Type B pancreatic cell (in vitro differentiated cells): ENCODE measurements around the gene URB1. TPM values are rescaled to one million over a fixed set of nuclear protein-coding genes. Genes with fewer than 3 reads are reported as not detected.
"Not testable (repeated sequence)": the region's sequence is repeated elsewhere in the genome, so short reads cannot be mapped to it uniquely, and the experiment has no call there.

Experiments used
- DNase-seq: peaks from one replicate; pipeline ENCODE4 v3.0.0; 2021; ENCODE audit warnings: mixed read lengths; ENCODE audit not compliant: unreplicated experiment; ENCODE audit errors: extremely low spot score
- H3K27ac Mint-ChIP-seq: 2 replicates; pipeline ENCODE4 v1.8.0; 2021; ENCODE audit warnings: mild to moderate bottlenecking, mixed read lengths
- H3K27me3 Mint-ChIP-seq: 2 replicates; pipeline ENCODE4 v1.8.0; 2021; ENCODE audit warnings: mixed read lengths
- H3K36me3 Mint-ChIP-seq: 2 replicates; pipeline ENCODE4 v1.8.0; 2021; ENCODE audit warnings: mixed read lengths
- H3K4me1 Mint-ChIP-seq: one replicate; pipeline ENCODE4 v1.8.0; 2021; ENCODE audit warnings: mixed read lengths; ENCODE audit not compliant: unreplicated experiment
- H3K4me3 Mint-ChIP-seq: 2 replicates; pipeline ENCODE4 v1.8.0; 2021; ENCODE audit warnings: mild to moderate bottlenecking, mixed read lengths
- H3K9me3 Mint-ChIP-seq: 2 replicates; pipeline ENCODE4 v1.8.0; 2021; ENCODE audit warnings: mixed read lengths
- total RNA-seq: library from RNA; stranded (reverse); gene quantifications from 2 replicates; pipeline ENCODE4 v1.2.1, GENCODE V29; 2021; ENCODE audit warnings: low replicate concordance
- TF ChIP-seq, protein P1 (sequence below): fragments of 200-600 bp; sonication (generic); conservative IDR thresholded peaks from 2 replicates; pipeline ENCODE4 v1.5.0; 2021; ENCODE audit warnings: antibody characterized with exemption, mild to moderate bottlenecking

URB1 gene
- total RNA-seq, 1 donor from 2014 or later = 19.9 TPM

DNA sequence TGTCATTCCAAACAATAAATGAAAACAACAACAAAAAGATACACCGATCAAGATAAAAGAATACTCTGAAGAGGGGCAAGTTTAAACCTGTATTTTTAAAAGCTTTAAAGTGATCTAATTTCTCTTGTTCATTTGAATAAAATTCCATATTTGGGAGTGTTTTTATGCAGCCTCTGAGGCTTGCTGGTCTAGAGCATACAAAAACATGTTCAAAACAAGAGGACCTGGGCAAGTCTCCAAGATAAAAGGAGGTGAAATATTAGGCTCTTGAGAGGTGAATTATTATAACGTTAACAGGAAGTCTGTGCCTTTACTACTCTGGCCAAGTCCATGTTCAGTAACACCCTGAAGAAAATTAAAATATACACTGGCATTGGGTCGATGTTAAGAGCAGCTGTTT is 20.1 kb downstream of the URB1 start:
- TF ChIP-seq, protein P1, sequence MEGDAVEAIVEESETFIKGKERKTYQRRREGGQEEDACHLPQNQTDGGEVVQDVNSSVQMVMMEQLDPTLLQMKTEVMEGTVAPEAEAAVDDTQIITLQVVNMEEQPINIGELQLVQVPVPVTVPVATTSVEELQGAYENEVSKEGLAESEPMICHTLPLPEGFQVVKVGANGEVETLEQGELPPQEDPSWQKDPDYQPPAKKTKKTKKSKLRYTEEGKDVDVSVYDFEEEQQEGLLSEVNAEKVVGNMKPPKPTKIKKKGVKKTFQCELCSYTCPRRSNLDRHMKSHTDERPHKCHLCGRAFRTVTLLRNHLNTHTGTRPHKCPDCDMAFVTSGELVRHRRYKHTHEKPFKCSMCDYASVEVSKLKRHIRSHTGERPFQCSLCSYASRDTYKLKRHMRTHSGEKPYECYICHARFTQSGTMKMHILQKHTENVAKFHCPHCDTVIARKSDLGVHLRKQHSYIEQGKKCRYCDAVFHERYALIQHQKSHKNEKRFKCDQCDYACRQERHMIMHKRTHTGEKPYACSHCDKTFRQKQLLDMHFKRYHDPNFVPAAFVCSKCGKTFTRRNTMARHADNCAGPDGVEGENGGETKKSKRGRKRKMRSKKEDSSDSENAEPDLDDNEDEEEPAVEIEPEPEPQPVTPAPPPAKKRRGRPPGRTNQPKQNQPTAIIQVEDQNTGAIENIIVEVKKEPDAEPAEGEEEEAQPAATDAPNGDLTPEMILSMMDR = no peak
- Mint-ChIP-seq H3K4me3 (no peak overlapping the region), H3K4me1 (peaks cover 23% of the 10 kb centered on the region), H3K27me3 (no peaks in the 10 kb centered on the region), H3K27ac (no peak overlapping the region), H3K36me3 (peaks cover 22% of the 10 kb centered on the region), H3K9me3 (no peaks in the 10 kb centered on the region)
- DNase-seq = no peak

DNA sequence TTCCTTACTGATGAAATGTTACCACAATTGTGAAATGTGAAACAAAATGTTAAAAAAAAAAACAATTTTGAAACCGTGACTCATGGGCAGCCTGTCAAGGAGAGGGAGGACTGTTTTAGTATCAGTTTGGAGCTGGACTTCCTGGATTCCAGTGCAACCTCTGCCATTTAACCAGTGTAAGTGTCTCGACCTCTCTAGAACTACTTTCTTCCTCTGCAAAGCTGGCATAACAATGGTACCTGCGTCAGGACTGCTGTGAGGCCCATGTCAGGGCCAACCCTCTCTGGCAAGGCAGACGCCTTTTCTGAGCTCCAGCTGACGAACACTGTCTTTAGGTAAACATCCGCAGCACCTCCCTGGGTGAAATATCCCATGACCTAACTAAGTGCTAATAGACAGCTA is 20.9 kb downstream of the URB1 start:
- Mint-ChIP-seq H3K27me3 (no peaks in the 10 kb centered on the region), H3K4me1 (peaks cover 23% of the 10 kb centered on the region), H3K27ac (peak overlapping the region; percentile 70), H3K9me3 (no peaks in the 10 kb centered on the region), H3K4me3 (no peak overlapping the region), H3K36me3 (peaks cover 27% of the 10 kb centered on the region)
- DNase-seq = no peak
- TF ChIP-seq, protein P1 = no peak

DNA sequence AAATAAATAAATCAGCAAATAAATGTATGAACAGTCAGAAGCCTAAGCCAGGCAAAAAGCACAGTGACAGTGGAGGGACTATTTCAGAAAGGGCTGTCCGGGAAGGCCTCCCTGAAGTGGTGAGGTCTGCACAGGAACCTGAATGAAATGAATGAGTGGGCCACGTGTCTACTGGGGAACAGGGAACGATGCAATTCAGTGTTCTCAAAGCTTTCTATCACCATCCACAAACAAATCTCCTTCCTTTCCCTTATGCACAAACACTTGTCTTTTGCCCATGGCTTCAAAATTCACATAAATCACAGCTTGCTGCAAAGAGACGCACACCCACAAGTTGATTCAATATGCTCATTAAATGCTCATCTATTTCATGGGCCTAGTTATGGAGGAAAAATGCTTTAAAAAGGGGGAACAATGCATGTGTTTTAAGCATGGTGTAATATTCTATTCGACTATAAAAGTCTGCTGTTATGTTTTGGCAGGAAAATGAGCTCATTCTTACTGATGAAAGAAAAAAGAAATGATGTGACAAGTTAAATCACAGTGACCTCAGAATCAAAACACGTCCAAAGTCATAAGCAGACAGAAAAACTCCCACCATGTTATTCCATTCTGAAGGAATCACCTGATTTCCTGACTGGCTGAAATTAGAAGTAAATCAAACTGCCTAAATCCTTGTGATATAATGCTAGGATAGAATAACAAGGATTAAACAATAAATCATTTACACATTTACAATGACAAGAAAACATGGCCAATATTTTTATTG is 21.6 kb downstream of the URB1 start:
- TF ChIP-seq, protein P1 = no peak
- DNase-seq = no peak
- Mint-ChIP-seq H3K27ac (peak overlapping the region; percentile 21), H3K4me1 (peaks cover 23% of the 10 kb centered on the region), H3K36me3 (peaks cover 30% of the 10 kb centered on the region), H3K9me3 (no peaks in the 10 kb centered on the region), H3K4me3 (no peak overlapping the region), H3K27me3 (no peaks in the 10 kb centered on the region)

DNA sequence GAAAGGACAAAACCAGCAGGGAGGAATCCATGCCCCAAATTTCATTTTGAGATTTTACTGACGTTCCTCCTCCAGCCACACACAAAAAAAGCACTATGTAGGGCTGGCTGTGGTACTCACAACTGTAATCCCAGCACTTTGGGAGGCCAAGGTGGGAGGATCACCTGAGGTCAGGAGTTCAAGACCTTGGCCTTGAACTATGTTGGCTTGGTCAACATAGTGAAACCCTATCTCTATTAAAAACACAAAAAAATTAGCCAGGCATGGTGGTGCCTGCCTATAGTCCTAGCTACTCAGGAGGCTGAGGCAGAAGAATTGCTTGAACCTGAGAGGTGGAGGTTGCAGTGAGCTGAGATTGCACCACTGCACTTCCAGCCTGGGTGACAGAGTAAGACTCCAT is 23.9 kb downstream of the URB1 start:
- not testable (repeated sequence) for H3K9me3 Mint-ChIP-seq, H3K27ac Mint-ChIP-seq, DNase-seq, H3K4me3 Mint-ChIP-seq, H3K27me3 Mint-ChIP-seq
- Mint-ChIP-seq H3K36me3 (peaks cover 36% of the 10 kb centered on the region), H3K4me1 (peaks cover 30% of the 10 kb centered on the region)

DNA sequence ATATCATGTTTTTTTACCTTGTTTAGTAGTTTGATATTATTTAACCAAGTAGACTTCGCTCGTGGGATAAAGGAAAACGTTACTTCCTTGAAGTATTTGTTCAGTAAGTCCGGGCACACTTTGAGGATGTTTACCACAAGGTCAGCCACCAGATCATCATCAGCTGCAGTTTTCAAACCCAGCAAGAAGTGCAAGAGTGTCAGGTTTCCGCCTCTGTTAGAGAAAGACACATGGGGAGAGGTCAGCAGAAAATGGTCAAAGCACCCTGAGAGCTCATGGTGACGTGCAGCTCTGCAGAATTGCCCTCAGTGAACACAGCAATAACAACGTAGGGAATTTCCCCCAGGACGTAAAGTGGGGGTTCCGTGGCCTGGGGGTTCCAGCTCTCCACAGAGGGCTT is 24.4 kb downstream of the URB1 start:
- no peak for DNase-seq
- Mint-ChIP-seq H3K9me3 (no peaks in the 10 kb centered on the region), H3K27ac (peak overlapping the region; percentile 8), H3K4me1 (peaks cover 30% of the 10 kb centered on the region), H3K27me3 (no peaks in the 10 kb centered on the region), H3K4me3 (no peak overlapping the region), H3K36me3 (peaks cover 36% of the 10 kb centered on the region)
- TF ChIP-seq, protein P1 = no peak

DNA sequence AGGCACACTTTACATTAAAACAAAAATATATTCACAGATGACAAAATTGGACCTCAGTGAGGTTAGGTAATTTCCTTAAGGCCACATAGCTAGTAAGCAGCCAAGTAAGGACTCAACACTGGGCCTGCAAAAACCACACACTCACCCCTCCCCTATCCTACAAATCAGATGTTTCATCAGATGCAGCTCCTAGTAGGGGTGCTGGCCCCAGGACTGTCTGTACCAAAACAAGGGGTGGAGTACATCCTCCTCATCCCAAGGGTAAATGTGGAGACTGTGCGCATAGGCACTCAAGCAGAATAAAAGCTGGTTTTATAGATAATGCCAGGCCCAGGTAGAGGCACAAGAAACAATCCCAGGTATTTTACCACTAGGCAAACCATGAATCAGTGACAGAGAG is 25.7 kb downstream of the URB1 start:
- Mint-ChIP-seq H3K4me1 (peaks cover 26% of the 10 kb centered on the region), H3K27ac (no peak overlapping the region), H3K36me3 (peaks cover 34% of the 10 kb centered on the region), H3K9me3 (no peaks in the 10 kb centered on the region), H3K4me3 (no peak overlapping the region), H3K27me3 (no peaks in the 10 kb centered on the region)
- TF ChIP-seq, protein P1 = no peak
- no peak for DNase-seq
